SIG-M5 (cell line): Measurements from ENCODE around the gene CNTNAP2.

Experiments used
- DNase-seq: peaks from one replicate; lab custom pipeline; 2025; lab: John Stamatoyannopoulos, UW

CNTNAP2 gene

GRCh38 chr7:147952918-147953317 is 1836.3 kb downstream of the CNTNAP2 start:
- DNase-seq: no peak

- no peak for DNase-seq
Observed at GRCh38 chr7:147968046-147968610, 1851.5 kb downstream of the CNTNAP2 start.

- DNase-seq: no peak
Observed at GRCh38 chr7:147971606-147972110, 1855.1 kb downstream of the CNTNAP2 start.

GRCh38 chr7:147978201-147978600 is 1861.6 kb downstream of the CNTNAP2 start:
- no peak for DNase-seq

- no peak for DNase-seq
Observed at GRCh38 chr7:147978651-147979050, 1862.0 kb downstream of the CNTNAP2 start.

- DNase-seq: no peak
Observed at GRCh38 chr7:147980826-147981813, 1864.5 kb downstream of the CNTNAP2 start.

GRCh38 chr7:147982307-147982706 is 1865.7 kb downstream of the CNTNAP2 start:
- DNase-seq: no peak

- no peak for DNase-seq
Observed at GRCh38 chr7:147984265-147984664, 1867.7 kb downstream of the CNTNAP2 start.

- DNase-seq: no peak
Observed at GRCh38 chr7:147990079-147990478, 1873.5 kb downstream of the CNTNAP2 start.

- DNase-seq: no peak
Observed at GRCh38 chr7:147990942-147991341, 1874.3 kb downstream of the CNTNAP2 start.

GRCh38 chr7:147992698-147993097 is 1876.1 kb downstream of the CNTNAP2 start:
- DNase-seq: no peak

- DNase-seq: no peak
Observed at GRCh38 chr7:147997636-147998035, 1881.0 kb downstream of the CNTNAP2 start.

GRCh38 chr7:147999962-148000361 is 1883.4 kb downstream of the CNTNAP2 start:
- no peak for DNase-seq

- no peak for DNase-seq
Observed at GRCh38 chr7:148011753-148012152, 1895.2 kb downstream of the CNTNAP2 start.

GRCh38 chr7:148014001-148014400 is 1897.4 kb downstream of the CNTNAP2 start:
- DNase-seq: no peak

- no peak for DNase-seq
Observed at GRCh38 chr7:148014541-148014940, 1897.9 kb downstream of the CNTNAP2 start.

- no peak for DNase-seq
Observed at GRCh38 chr7:148017126-148017525, 1900.5 kb downstream of the CNTNAP2 start.

- no peak for DNase-seq
Observed at GRCh38 chr7:148020679-148021078, 1904.1 kb downstream of the CNTNAP2 start.

GRCh38 chr7:148021507-148022045 is 1905.0 kb downstream of the CNTNAP2 start:
- DNase-seq: no peak

GRCh38 chr7:148022832-148023231 is 1906.2 kb downstream of the CNTNAP2 start:
- no peak for DNase-seq

- no peak for DNase-seq
Observed at GRCh38 chr7:148026713-148027112, 1910.1 kb downstream of the CNTNAP2 start.

GRCh38 chr7:148028165-148028564 is 1911.6 kb downstream of the CNTNAP2 start:
- no peak for DNase-seq

- DNase-seq: no peak
Observed at GRCh38 chr7:148031019-148031418, 1914.4 kb downstream of the CNTNAP2 start.
